GM10266 (cell line): ENCODE results near the gene DENND4C.

Source experiments
- DNase-seq: peaks from one replicate; pipeline ENCODE4 v3.0.0; 2012; ENCODE audit errors: extremely low spot score
- TF ChIP-seq, protein P1 (sequence below): IDR thresholded peaks from 2 replicates; pipeline ENCODE4 v1.5.1; 2012; ENCODE audit warnings: mild to moderate bottlenecking, low read depth; ENCODE audit not compliant: control insufficient read depth, insufficient read depth; ENCODE audit errors: missing control alignments

Gene DENND4C

DNA sequence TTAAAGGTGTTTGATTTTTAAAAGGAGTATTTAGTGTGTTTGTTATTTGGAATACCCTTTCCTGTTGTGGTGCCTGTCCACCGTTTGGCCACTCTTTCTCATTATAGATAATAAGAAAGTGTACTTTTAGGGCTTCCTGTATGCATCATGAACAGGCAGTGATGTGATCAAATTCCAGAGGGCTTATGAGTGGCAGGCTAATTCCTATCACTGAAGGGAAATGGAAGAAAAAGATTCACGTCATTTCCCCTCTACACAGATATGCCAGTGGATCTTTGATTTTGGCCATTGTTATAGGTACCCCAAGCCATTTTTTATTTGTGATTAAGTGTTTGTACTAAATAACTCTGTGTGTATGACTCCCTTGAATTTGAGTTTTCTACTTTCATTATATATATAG is 112.5 kb downstream of the DENND4C start:
- no peak for DNase-seq
- TF ChIP-seq, protein P1, sequence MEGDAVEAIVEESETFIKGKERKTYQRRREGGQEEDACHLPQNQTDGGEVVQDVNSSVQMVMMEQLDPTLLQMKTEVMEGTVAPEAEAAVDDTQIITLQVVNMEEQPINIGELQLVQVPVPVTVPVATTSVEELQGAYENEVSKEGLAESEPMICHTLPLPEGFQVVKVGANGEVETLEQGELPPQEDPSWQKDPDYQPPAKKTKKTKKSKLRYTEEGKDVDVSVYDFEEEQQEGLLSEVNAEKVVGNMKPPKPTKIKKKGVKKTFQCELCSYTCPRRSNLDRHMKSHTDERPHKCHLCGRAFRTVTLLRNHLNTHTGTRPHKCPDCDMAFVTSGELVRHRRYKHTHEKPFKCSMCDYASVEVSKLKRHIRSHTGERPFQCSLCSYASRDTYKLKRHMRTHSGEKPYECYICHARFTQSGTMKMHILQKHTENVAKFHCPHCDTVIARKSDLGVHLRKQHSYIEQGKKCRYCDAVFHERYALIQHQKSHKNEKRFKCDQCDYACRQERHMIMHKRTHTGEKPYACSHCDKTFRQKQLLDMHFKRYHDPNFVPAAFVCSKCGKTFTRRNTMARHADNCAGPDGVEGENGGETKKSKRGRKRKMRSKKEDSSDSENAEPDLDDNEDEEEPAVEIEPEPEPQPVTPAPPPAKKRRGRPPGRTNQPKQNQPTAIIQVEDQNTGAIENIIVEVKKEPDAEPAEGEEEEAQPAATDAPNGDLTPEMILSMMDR, result no peak

DNA sequence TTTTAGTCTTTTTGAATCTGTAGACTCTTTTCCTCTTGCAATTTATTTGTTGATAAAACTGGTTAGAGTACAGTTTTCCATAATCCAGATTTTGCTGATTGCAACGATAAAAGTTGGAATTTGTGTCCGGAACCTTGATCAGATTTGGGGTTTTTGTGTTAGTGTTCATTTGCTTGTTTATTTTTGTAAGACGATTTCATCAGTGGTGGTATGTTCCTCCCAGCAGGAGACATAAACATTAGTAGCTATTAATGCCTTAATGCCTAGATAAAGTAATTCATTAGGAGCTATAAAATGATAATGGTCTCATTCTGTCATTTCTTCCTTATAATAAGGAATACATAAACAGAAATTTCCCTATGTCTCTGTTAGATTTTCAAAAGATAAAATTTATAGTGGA is 128.2 kb downstream of the DENND4C start:
- TF ChIP-seq, protein P1, result no peak
- DNase-seq, result no peak

DNA sequence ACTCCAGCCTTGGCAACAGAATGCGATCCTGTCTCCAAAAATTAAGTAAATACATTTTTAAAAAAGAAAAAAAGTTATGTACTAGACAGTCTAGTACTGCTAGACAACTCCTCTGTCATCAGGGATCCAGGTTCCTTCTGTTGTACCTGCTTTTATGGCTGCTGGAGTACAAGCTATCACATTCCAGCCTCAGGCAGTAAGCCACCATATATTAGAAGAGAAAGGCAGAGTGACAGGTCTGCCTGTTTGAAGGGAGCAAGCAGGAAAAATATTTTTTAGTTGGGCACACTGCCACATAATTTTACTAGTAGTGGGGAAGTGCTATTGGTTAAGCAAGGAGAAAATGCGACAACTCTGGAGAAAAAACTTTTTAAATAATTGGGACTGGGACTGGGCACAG is 138.6 kb downstream of the DENND4C start:
- DNase-seq, result no peak
- TF ChIP-seq, protein P1, result no peak

DNA sequence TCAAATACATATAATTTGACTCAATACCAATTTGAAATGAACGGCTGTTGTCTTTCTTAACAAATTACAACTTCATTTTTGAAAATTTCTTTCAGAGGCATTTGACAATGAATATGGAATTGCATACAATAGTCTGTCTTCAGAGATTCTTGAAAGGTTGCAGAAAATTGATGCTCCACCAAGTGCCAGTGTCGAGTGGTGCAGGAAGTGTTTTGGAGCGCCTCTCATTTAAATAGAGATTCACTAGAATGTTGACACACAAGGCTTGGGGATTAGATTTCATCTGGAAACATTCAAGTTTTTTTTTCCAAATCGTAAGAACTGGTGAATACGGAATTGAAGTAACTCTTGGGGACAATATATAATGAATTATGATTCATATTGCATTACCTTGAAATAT is 141.4 kb downstream of the DENND4C start:
- no peak for DNase-seq

DNA sequence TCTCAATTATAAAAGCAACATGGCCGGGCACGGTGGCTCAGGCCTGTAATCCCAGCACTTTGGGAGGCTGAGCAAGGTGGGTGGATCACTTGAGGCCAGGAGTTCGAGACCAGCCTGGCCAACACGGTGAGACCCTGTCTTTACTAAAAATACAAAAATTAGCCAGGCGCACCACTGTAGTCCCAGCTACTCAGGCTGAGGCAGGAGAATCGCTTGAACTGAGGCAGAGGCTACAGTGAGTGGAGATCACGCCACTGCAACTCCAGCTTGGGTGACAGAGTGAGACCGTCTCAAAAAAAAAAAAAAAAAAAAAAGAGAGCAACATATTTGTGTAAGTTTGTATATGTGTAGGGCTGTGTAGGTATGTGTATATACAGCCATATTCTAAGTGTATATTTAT is 142.1 kb downstream of the DENND4C start:
- TF ChIP-seq, protein P1, result no peak
- no peak for DNase-seq

More for the DNA sequence above, 141.4 kb downstream of the DENND4C start:
- TF ChIP-seq, protein P1, result no peak

DNA sequence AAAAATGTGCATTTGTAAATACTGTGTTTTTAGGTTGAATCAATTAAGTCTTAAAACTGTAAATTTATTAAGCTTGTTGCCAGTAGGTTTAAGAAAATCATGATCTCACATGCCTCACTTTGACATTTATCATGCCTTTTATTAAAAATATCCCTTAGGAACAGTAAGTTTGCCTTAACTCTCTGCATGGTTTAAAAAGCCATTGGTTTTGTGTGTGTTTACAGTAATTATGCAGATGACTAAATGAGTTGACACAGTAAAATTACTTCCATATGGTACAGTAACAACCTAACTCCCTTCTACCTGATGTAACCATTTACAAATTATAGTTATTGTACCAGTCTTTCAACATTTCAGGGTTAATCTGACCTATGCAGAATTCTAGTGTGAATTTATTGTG is 143.0 kb downstream of the DENND4C start:
- no peak for DNase-seq
- TF ChIP-seq, protein P1, result no peak

DNA sequence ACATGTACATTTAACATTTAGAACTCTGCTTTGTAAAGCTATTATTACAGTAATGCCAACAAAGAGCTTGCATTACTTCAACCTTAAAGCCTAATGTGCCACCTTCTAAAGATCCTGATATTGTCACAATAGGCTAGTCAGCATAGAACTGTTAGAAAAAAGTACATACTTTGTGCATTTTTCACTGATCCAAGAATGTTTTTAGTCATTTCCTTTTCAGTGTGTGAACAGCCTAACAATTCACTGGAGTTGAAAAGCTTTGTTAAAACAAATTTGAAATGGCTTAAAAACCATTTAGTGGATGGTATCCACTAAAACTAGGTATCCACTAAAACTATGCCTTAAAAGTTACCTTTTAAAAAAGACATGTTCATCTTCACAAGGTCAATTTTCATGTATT is 145.0 kb downstream of the DENND4C start:
- DNase-seq, result no peak
- TF ChIP-seq, protein P1, result no peak
